GM08714 (cell line): Measurements from ENCODE around the gene MET.
"Not testable (repeated sequence)": the region's sequence is repeated elsewhere in the genome, so short reads cannot be mapped to it uniquely, and the experiment has no call there.

Experiments used
- H3K4me3 ChIP-seq: fragments of 200-500 bp; sonication (Bioruptor generic); 2 replicates; pipeline ENCODE4 v1.5.1; 2014; ENCODE audit warnings: mild to moderate bottlenecking, low read length, inconsistent platforms
- ZNF274 ChIP-seq: IDR thresholded peaks from 2 replicates; pipeline ENCODE4 v1.6.1; 2012; ENCODE audit warnings: mild to moderate bottlenecking, low read depth, low read length

MET gene

GRCh38 chr7:116752305-116753074, 80.5 kb downstream of the MET start:
- H3K4me3 ChIP-seq, result no peak overlapping the region
- TF ChIP-seq ZNF274, result no peak

- no peak for TF ChIP-seq ZNF274
- no peak overlapping the region for H3K4me3 ChIP-seq
Observed at GRCh38 chr7:116753130-116753529, 81.1 kb downstream of the MET start.

GRCh38 chr7:116754186-116754585, 82.2 kb downstream of the MET start:
- no peak for TF ChIP-seq ZNF274
- no peak overlapping the region for H3K4me3 ChIP-seq

- no peak for TF ChIP-seq ZNF274
- H3K4me3 ChIP-seq, result no peak overlapping the region
Observed at GRCh38 chr7:116757283-116757682, 85.3 kb downstream of the MET start.

- not testable (repeated sequence) for H3K4me3 ChIP-seq
Observed at GRCh38 chr7:116759642-116760041, 87.6 kb downstream of the MET start.

GRCh38 chr7:116762971-116763370, 91.0 kb downstream of the MET start:
- no peak for TF ChIP-seq ZNF274

GRCh38 chr7:116763647-116764046, 91.7 kb downstream of the MET start:
- H3K4me3 ChIP-seq, result no peak overlapping the region
- no peak for TF ChIP-seq ZNF274

More at GRCh38 chr7:116762971-116763370, 91.0 kb downstream of the MET start:
- H3K4me3 ChIP-seq, result no peak overlapping the region

GRCh38 chr7:116766881-116767280, 94.9 kb downstream of the MET start:
- H3K4me3 ChIP-seq, result no peak overlapping the region
- TF ChIP-seq ZNF274, result no peak

GRCh38 chr7:116769546-116769945, 97.5 kb downstream of the MET start:
- TF ChIP-seq ZNF274, result no peak
- H3K4me3 ChIP-seq, result no peak overlapping the region

GRCh38 chr7:116770941-116771340, 98.9 kb downstream of the MET start:
- H3K4me3 ChIP-seq, result no peak overlapping the region
- no peak for TF ChIP-seq ZNF274

GRCh38 chr7:116771640-116772039, 99.6 kb downstream of the MET start:
- no peak for TF ChIP-seq ZNF274
- H3K4me3 ChIP-seq, result no peak overlapping the region

GRCh38 chr7:116772423-116772863, 100.4 kb downstream of the MET start:
- no peak for TF ChIP-seq ZNF274
- H3K4me3 ChIP-seq, result no peak overlapping the region

- H3K4me3 ChIP-seq, result no peak overlapping the region
- no peak for TF ChIP-seq ZNF274
Observed at GRCh38 chr7:116772926-116773749, 101.1 kb downstream of the MET start.

GRCh38 chr7:116776046-116776445, 104.0 kb downstream of the MET start:
- TF ChIP-seq ZNF274, result no peak

More at GRCh38 chr7:116776046-116776445, 104.0 kb downstream of the MET start:
- H3K4me3 ChIP-seq, result no peak overlapping the region
